Breast epithelium (tissue), 3 donors: ENCODE measurements around the gene HID1.
A peak's percentile ranks its signal among the peaks of the same experiment; 100 is the strongest.

ENCODE experiments used
- POLR2AphosphoS5 ChIP-seq, 3 donors: sonication (generic); formaldehyde crosslinking; IDR thresholded peaks; one replicate each; pipeline ENCODE4 v1.6.1; 2017; ENCODE audit warnings: antibody characterized with exemption in 3 of 3
- TF ChIP-seq, protein P1 (sequence below), 3 donors: fragments of 450-650 bp; IDR thresholded peaks; one replicate each; pipeline ENCODE4 v1.5.1; 2016 to 2017; ENCODE audit warnings: antibody characterized with exemption in 3 of 3, mild to moderate bottlenecking in 3 of 3, moderate library complexity in 3 of 3

GRCh38 chr17:75011401-75012095 lies 39.0 kb upstream of the HID1 start:
- TF ChIP-seq POLR2AphosphoS5 (IDR thresholded peaks at IDR 0.05) = peak; percentile 9 to 40 (median 25)
- TF ChIP-seq, protein P1, sequence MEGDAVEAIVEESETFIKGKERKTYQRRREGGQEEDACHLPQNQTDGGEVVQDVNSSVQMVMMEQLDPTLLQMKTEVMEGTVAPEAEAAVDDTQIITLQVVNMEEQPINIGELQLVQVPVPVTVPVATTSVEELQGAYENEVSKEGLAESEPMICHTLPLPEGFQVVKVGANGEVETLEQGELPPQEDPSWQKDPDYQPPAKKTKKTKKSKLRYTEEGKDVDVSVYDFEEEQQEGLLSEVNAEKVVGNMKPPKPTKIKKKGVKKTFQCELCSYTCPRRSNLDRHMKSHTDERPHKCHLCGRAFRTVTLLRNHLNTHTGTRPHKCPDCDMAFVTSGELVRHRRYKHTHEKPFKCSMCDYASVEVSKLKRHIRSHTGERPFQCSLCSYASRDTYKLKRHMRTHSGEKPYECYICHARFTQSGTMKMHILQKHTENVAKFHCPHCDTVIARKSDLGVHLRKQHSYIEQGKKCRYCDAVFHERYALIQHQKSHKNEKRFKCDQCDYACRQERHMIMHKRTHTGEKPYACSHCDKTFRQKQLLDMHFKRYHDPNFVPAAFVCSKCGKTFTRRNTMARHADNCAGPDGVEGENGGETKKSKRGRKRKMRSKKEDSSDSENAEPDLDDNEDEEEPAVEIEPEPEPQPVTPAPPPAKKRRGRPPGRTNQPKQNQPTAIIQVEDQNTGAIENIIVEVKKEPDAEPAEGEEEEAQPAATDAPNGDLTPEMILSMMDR (IDR thresholded peaks at IDR 0.05) = no peak
